GM18858 (cell line): ENCODE data around the gene TEX51.
A peak's percentile ranks its signal among the peaks of the same experiment; 100 is the strongest.

Experiments used
- ATAC-seq: cut with Tn5 transposase; IDR thresholded peaks from one replicate; pipeline ENCODE4 v1.9.1; 2021; ENCODE audit not compliant: unreplicated experiment

The TEX51 gene

GRCh38 chr2:126877861-126878565, 20.7 kb upstream of the TEX51 start:
- no peak for ATAC-seq

- no peak for ATAC-seq
Observed at GRCh38 chr2:126878601-126879000, 20.1 kb upstream of the TEX51 start.

DNA sequence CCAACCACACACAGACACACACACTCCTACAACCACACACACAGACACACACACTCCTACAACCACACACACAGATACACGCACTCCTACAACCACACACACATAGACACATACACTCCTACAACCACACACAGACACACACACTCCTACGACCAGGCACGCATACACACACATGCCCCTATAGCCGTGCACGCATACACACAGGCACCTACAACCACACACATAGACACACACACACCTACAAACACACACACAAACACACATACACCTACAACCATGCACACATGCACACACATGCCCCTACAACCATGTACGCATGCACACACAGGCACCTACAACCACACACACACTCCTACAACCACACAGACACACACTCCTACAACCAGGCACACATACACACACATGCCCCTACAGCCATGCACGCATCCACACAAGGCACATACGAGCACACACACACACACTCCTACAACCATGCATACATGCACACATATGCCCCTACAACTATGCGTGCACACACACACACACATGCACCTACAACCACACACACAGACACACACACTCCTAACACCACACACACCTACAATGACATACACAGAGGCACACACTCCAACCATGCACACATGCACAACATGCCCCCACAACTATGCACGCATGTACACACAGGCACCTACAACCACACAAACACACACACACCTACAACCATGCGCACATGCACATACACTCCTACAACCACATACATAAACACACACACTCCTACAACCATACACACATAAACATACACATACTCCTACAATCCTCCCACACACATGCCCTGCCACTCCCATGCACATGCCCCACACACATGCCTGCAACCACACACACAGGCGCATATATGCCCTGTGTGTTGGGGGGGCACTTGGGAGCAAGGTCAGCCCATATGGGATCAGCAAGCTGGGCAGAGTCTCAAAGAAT, 19.1 kb upstream of the TEX51 start:
- ATAC-seq: no peak

GRCh38 chr2:126880324-126880723, 18.4 kb upstream of the TEX51 start:
- no peak for ATAC-seq

DNA sequence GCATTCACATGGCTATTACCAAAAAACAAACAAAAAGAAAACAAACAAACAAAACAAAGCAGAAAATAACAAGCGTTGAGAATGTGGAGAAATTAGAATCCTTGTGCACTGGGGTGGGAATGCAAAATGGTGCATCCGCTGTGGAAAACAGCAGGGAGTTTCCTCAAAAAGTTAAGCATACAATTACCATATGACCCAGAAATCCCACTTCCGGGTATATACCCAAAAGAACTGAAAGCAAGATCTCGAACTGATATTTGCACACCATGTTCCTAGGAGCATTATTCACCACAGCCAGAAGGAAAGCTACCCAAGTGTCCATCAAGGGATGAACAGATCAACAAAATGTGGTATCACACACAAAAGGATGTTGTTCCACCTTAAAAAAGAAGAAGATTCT, 17.9 kb upstream of the TEX51 start:
- no peak for ATAC-seq

DNA sequence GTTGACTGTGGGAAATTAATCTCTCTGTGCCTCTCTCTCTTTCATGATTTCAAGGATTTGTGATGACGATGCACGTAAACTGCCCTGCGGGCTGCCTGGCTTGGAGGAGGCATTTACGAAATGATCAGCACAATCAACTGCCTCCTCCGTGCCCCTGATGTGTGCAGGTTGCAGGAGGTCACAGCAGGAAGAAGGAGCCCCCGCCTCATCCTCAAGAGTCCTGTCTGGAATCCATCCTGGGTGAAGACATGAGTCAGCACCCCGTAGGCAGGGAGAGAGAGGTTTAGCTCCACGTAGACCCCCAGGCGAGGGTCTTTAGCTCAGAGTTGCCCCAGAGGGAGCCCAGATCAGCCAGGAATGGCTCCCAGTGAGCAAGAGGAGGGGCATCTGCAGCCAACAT, 17.1 kb upstream of the TEX51 start:
- ATAC-seq: no peak

DNA sequence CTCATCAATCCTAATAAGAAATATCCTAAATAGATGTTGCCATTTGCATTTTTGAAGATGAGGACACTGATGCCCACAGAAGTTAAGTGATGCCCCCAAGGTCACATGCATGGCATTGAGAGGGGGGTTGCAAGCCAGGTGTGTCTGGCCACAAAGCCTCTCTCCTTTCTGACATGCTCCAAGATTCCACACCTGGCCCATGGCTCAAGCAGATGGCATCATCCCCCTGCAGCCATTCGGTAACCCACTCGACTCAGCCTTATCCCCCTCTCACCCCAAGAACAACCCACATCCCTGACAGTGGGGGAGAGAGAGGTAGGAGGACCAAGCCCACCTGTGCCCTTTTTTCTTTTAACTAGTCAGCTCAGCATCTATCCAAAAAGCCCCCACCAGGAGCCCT, 16.5 kb upstream of the TEX51 start:
- ATAC-seq: no peak

DNA sequence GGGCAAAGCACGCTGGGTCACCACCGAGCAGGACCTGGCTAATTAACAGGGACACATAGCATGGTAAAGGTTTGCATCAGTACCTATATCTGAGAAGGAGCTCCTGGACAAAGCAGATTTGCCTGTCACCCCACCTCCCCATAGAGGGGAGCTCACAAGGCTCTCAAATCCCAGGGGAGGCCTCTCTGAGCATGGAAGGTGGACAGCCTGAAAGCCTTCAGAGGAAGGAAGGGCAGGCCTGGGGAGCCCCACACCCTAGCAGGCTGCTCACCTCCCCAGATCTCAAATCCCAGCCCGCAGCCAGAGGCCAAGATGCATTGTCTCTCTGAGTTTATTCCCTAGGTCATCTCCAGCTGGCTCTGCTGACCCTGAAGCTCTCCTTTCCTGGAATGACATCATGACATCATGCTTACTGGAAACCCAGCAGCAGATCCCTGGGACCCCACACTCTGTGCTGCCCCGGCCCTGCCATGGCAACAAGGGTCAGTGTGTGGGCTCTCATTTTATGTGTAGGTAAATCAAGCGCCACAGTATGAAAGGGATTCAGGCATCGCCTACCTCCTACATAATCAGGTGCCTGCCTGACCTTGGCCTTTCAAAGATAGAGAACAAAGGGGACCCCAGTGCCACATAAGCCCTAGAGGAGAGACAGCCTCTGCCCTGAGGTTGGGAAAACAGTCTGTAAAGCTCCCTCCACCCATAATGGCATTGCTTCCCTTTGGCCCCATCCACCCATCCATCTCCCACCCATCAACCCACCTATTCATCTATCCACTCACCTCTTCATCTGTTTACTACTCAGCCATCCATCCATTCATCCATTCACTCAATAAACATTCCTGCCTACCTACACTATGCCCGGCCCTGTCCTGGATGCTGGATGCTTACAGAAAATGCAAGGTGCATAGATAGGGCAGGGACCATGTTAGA, 15.7 kb upstream of the TEX51 start:
- ATAC-seq: no peak

DNA sequence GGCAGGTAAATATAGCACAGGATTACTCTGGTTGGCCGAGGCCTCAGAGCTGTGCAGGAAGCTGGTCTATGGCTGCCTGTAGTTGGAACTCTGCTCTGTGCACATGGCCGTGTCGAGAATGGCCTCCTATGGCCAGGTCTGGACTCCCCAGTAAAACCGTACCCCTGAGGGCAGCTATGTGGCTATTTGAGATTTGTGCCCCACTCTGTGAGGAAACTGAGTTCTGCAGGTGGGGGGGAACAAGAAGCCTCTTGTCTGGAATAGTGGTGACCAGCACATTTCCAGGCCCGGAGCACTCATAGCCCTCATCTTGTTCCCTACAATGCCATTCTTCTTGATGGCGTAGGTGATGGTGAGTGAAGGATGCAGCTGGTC, 15.0 kb upstream of the TEX51 start:
- ATAC-seq: no peak

GRCh38 chr2:126884861-126885750, 13.6 kb upstream of the TEX51 start:
- no peak for ATAC-seq

GRCh38 chr2:126885751-126886210, 12.9 kb upstream of the TEX51 start:
- ATAC-seq: no peak

- ATAC-seq: peak; percentile 57
Observed at GRCh38 chr2:126886211-126886915, 12.3 kb upstream of the TEX51 start.

GRCh38 chr2:126886916-126887280, 11.8 kb upstream of the TEX51 start:
- no peak for ATAC-seq

DNA sequence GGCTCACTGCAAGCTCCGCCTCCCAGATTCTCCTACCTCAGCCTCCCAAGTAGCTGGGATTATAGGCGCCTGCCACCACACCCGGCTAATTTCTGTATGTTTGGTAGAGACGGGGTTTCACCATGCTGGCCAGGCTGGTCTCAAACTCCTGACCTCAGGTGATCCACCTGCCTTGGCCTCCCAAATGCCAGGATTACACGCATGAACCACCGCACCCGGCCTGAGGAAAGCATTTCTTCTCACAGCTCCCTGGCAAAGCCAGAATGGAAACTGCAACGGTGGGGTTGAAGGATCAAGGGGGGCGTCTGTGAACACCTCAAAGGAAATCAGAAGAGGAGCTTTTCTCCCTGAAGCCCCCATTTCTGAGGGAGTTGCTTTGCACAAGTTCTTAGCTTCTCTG, 11.2 kb upstream of the TEX51 start:
- ATAC-seq: no peak

DNA sequence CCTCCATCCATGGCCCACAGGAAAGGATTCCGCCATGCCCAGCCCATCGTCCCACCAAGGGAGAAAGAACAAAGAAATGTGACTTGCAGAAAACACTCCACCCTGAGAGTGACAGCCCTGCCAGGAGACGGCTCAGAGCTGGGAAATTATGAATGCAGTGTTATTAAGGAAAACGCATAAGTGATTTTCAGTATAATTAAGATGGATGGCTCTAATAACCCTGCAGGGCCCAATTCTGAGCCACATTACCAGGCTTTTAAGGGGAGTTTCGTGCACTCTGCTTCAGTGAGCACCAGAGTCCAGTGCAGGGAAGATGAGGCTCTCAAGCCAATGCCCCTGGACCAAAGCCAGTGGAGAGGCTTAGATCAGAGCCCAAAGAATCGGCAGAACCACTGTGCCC, 10.6 kb upstream of the TEX51 start:
- no peak for ATAC-seq

DNA sequence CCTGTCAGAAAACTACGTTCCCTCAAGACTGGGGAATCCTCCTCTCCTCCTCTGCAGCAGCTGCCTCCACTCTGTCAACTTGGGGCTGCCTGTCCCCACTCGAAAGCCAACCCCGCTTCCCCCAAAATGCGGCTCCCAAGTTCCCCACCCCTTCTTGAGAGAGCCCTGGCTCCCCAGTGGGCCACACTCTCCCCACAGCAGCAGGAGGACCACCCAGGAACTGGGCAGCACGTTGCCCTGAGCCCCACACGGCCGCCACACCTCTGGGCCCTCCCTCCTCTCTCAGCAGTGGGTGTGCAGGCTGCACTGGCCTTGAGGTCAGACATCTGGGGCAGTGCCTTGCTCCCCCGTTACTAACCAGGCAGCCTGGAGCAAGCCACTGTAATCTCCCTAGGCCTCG, 9.6 kb upstream of the TEX51 start:
- ATAC-seq: no peak

DNA sequence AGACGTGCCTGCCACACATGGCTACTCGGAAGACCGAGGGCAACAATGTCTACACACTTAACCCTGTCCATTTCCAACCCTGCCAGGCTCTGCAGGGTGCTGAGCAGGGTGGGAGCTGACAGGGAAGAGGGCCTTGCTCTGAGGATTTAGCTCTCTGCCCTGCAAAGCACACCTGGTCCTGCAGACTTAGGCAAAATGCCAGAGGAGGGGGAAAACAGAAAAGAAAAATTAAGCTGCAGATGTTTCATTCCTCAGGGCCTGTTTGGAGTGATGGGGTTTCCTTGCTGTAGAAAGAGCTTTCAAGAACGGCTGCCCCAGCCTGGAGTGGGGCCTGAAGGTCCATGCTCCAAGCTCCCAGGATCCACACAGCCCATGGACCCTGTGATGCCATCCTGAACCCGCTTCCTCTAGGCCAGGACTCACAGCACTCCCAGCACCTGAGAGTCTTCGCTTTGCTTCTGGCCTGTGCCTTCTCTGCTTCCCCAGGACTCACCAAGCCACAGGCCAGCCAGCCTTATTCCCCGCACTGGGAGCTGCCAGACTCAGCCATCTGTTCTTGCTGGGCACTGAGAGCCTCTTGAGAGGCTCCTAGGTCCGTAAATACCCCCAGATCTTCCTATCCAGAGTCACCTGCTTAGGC, 9.1 kb upstream of the TEX51 start:
- no peak for ATAC-seq

- ATAC-seq: no peak
Observed at GRCh38 chr2:126890136-126890510, 8.6 kb upstream of the TEX51 start.
